ENCODE data around the gene C2orf42. TPM values are rescaled to one million over a fixed set of nuclear protein-coding genes. Genes with fewer than 3 reads are reported as not detected.
"Not testable (repeated sequence)": the region's sequence is repeated elsewhere in the genome, so short reads cannot be mapped to it uniquely, and the experiment has no call there.

The C2orf42 gene
- total and polyA plus RNA-seq, 5 donors = 4.1 to 14.4 (median 12.9) TPM

DNA sequence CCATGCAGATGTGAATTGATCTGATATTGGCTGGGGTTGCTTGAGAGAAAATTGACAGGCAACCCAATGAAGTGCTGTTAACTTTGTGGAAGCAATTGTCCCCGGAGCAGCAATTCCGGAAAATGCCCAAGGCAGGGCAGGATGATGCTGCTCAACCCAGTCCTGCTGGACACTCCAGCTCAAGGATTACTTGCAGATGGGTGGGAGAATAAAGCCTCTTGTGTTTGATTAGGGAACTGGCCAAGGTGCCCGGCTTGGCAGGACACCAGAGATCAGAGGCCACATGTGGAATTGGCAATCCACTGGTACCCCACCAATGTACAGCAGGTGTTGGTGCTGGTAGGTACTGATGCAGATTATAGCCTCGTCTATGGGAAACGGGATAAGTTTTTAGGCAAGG, 12.3 kb upstream of the C2orf42 start:
- intact Hi-C loops (cut with DNase I) = no loop called here
- 78% methylated on average over 5 of the region's 5 CpGs for WGBS

GRCh38 chr2:70202236-70202806, 11.5 kb upstream of the C2orf42 start:
- DNase-seq = no peak
- Histone ChIP-seq H3K27ac (ENCODE audit: low read length) (no peak overlapping the region), H3K4me3 (ENCODE audit: low read length) (no peak overlapping the region), H3K4me1 (ENCODE audit: control insufficient read depth, insufficient read depth, low read length) (no peaks in the 10 kb centered on the region), H3K9me3 (ENCODE audit: control insufficient read depth, low read length) (no peaks in the 10 kb centered on the region), H3K27me3 (ENCODE audit: control insufficient read depth, insufficient read depth) (no peaks in the 10 kb centered on the region)
- intact Hi-C loops (cut with DNase I) = no loop called here
- peak in 1 of 2 donors; percentile 34 for ATAC-seq
- 79% methylated on average over 9 of the region's 9 CpGs for WGBS

More for the DNA sequence above, 12.3 kb upstream of the C2orf42 start:
- DNase-seq = no peak
- Histone ChIP-seq H3K4me3 (ENCODE audit: low read length) (no peak overlapping the region), H3K27me3 (ENCODE audit: control insufficient read depth, insufficient read depth) (no peaks in the 10 kb centered on the region), H3K27ac (ENCODE audit: low read length) (no peak overlapping the region), H3K9me3 (ENCODE audit: control insufficient read depth, low read length) (no peaks in the 10 kb centered on the region), H3K4me1 (ENCODE audit: control insufficient read depth, insufficient read depth, low read length) (no peaks in the 10 kb centered on the region)
- no peak for ATAC-seq

DNA sequence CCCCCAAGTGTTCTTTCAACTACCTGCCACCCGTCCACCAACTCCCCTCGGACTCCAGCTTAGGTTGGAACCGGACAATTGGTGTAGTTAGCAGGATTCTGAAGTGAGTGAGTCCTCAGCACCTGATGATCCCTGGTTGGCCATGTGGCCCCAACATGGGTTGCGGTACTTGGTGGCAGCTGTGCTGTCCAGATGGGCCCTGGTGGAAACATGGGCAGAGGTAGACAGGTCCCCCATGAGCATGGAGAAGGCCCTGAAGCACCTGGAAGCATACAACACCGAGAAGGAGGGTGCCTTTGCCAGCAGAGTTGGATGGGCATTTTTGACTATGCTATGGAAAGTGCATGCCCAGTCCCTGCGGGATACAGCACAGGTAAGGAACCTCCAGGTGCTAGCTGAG, 11.0 kb upstream of the C2orf42 start:
- no peak overlapping the region for H3K27ac ChIP-seq (ENCODE audit: low read length)
- intact Hi-C loops (cut with DNase I) = no loop called here
- H3K27me3 ChIP-seq (ENCODE audit: control insufficient read depth, insufficient read depth) = no peaks in the 10 kb centered on the region
- 92% methylated on average over 6 of the region's 6 CpGs for WGBS
- no peaks in the 10 kb centered on the region for H3K9me3 ChIP-seq (ENCODE audit: control insufficient read depth, low read length)
- no peak overlapping the region for H3K4me3 ChIP-seq (ENCODE audit: low read length)
- no peak for DNase-seq
- no peak for ATAC-seq
- no peaks in the 10 kb centered on the region for H3K4me1 ChIP-seq (ENCODE audit: control insufficient read depth, insufficient read depth, low read length)

DNA sequence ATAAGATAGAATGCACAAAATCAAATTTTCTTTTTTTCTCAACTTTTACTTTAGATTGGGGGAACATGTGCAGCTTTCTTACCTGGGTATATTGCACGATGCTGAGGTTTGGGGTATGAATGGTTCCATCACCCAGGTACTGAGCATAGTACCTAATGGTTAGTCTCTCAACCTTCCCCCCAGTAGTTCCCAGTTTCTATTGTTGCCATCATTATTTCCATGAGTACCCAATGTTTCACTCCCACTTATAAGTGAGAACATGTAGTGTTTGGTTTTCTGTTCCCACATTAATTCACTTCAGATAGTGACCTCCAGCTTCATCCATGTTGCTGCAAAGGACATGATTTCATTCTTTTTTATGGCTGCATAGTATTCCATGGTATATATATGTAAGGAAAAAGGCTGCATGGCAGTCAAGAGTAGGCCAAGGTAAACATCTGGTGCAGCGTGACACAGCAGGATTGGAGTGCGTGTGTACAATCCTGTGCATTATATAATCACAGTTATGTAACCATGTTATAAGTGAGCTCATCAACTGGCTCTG, 10.5 kb upstream of the C2orf42 start:
- H3K9me3 ChIP-seq (ENCODE audit: control insufficient read depth, low read length) = no peaks in the 10 kb centered on the region
- WGBS = 94% methylated on average over 3 of the region's 3 CpGs
- H3K27me3 ChIP-seq (ENCODE audit: control insufficient read depth, insufficient read depth) = no peaks in the 10 kb centered on the region
- H3K4me1 ChIP-seq (ENCODE audit: control insufficient read depth, insufficient read depth, low read length) = no peaks in the 10 kb centered on the region
- intact Hi-C loops (cut with DNase I) = no loop called here
- H3K27ac ChIP-seq (ENCODE audit: low read length) = no peak overlapping the region
- no peak for ATAC-seq
- no peak overlapping the region for H3K4me3 ChIP-seq (ENCODE audit: low read length)
- no peak for DNase-seq

- Histone ChIP-seq H3K4me3 (ENCODE audit: low read length) (no peak overlapping the region), H3K9me3 (ENCODE audit: control insufficient read depth, low read length) (no peaks in the 10 kb centered on the region), H3K4me1 (ENCODE audit: control insufficient read depth, insufficient read depth, low read length) (no peaks in the 10 kb centered on the region), H3K27me3 (ENCODE audit: control insufficient read depth, insufficient read depth) (no peaks in the 10 kb centered on the region), H3K27ac (ENCODE audit: low read length) (no peak overlapping the region)
- no peak for ATAC-seq
- no peak for DNase-seq
- intact Hi-C loops (cut with DNase I) = no loop called here
- WGBS = 75% methylated on average over 4 of the region's 4 CpGs
Observed at GRCh38 chr2:70199320-70199864, 8.6 kb upstream of the C2orf42 start.

GRCh38 chr2:70192516-70192915, 1.7 kb upstream of the C2orf42 start:
- H3K9me3 ChIP-seq (ENCODE audit: control insufficient read depth, low read length) = no peaks in the 10 kb centered on the region
- no peak for ATAC-seq
- no peaks in the 10 kb centered on the region for H3K4me1 ChIP-seq (ENCODE audit: control insufficient read depth, insufficient read depth, low read length)
- intact Hi-C loops (cut with DNase I) = no loop called here
- DNase-seq = no peak
- no peak overlapping the region for H3K27ac ChIP-seq (ENCODE audit: low read length)
- H3K27me3 ChIP-seq (ENCODE audit: control insufficient read depth, insufficient read depth) = no peaks in the 10 kb centered on the region
- WGBS = 90% methylated on average over 5 of the region's 5 CpGs
- no peak overlapping the region for H3K4me3 ChIP-seq (ENCODE audit: low read length)

DNA sequence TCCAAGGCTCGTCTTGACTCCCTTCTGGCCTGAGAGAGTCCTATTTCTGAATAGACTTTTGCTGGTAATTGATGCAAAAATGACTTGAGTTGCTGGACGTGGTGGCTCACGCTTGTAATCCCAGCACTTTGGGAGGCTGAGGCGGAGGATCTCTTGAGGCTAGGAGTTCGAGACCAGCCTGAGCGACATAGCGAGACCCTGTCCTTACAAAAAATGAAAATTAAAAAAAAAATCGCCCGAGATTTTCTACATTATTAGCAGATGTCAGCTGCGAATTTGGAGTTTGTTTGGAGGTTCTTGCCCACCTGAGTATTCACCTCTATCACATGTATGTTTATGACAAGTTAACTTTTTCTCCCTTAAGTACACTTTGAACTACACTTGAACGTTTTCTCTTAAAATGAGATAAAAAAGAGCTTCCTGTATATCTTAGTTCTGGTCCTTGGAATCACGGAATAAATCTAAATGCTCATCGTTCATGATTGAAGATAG, 471 bp upstream of the C2orf42 start:
- WGBS = 71% methylated on average over 13 of the region's 13 CpGs

DNA sequence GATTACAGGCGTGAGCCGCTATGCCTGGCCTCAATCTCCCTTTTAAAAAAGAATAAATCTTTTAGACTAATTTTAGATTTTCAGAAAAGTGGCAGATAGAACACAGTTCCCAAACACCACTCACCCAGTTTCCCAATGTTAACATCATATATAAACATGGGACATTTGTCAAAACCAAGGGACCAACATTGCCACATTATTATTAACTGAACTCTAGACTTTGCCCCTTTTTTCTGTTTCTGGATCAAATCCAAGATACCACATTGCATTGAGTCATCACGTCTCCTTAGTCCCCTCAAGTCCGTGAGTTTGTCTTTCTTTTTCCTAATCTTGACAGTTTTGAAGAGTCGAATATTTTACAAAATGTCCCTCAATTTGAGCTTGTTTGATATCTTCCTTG, 2.4 kb downstream of the C2orf42 start:
- H3K9me3 ChIP-seq (ENCODE audit: control insufficient read depth, low read length) = no peaks in the 10 kb centered on the region
- DNase-seq (no peak), ATAC-seq (no peak)
- H3K27me3 ChIP-seq (ENCODE audit: control insufficient read depth, insufficient read depth) = no peaks in the 10 kb centered on the region
- no peaks in the 10 kb centered on the region for H3K4me1 ChIP-seq (ENCODE audit: control insufficient read depth, insufficient read depth, low read length)
- H3K27ac ChIP-seq (ENCODE audit: low read length) = no peak overlapping the region
- intact Hi-C loops (cut with DNase I) = no loop called here
- 71% methylated on average over 5 of the region's 5 CpGs for WGBS
- H3K4me3 ChIP-seq (ENCODE audit: low read length) = no peak overlapping the region

More for the DNA sequence above, 471 bp upstream of the C2orf42 start:
- intact Hi-C loops (cut with DNase I) = no loop called here
- no peak for ATAC-seq
- peak overlapping the region; percentile 76 for H3K27ac ChIP-seq (ENCODE audit: low read length)
- no peaks in the 10 kb centered on the region for H3K27me3 ChIP-seq (ENCODE audit: control insufficient read depth, insufficient read depth)
- no peak for DNase-seq
- no peaks in the 10 kb centered on the region for H3K9me3 ChIP-seq (ENCODE audit: control insufficient read depth, low read length)
- no peak overlapping the region for H3K4me3 ChIP-seq (ENCODE audit: low read length)
- H3K4me1 ChIP-seq (ENCODE audit: control insufficient read depth, insufficient read depth, low read length) = no peaks in the 10 kb centered on the region

GRCh38 chr2:70187170-70187569, 3.6 kb downstream of the C2orf42 start:
- DNase-seq; H3K4me3 ChIP-seq (ENCODE audit: low read length); ATAC-seq; intact Hi-C loops (cut with DNase I); H3K27me3 ChIP-seq (ENCODE audit: control insufficient read depth, insufficient read depth); H3K9me3 ChIP-seq (ENCODE audit: control insufficient read depth, low read length); H3K27ac ChIP-seq (ENCODE audit: low read length); H3K4me1 ChIP-seq (ENCODE audit: control insufficient read depth, insufficient read depth, low read length): not testable (repeated sequence)
- WGBS = 94% methylated on average over 9 of the region's 9 CpGs

DNA sequence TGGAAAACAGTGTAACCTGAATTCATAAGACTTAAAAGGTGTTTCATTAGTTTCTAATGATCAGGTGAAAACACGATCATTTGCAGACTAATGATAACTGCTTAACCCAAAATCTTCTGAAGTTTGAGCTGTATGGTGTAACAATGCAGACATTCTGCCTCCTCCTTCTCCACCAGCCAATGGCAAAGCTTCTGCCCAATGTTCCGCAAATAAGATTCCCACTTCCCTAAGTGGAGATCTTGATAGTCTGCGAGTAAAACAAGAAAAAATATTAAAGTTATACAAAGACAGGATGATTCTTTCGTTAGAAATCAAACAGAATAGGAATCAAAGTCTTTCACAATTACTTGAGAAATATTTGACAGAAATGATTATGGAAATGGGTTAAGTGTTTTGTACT, 8.1 kb downstream of the C2orf42 start:
- ATAC-seq (no peak), DNase-seq (no peak)
- Histone ChIP-seq H3K27me3 (ENCODE audit: control insufficient read depth, insufficient read depth) (no peaks in the 10 kb centered on the region), H3K4me1 (ENCODE audit: control insufficient read depth, insufficient read depth, low read length) (no peaks in the 10 kb centered on the region), H3K9me3 (ENCODE audit: control insufficient read depth, low read length) (no peaks in the 10 kb centered on the region), H3K27ac (ENCODE audit: low read length) (no peak overlapping the region), H3K4me3 (ENCODE audit: low read length) (no peak overlapping the region)
- intact Hi-C loops (cut with DNase I) = no loop called here
- WGBS = 87% methylated on average over 4 of the region's 4 CpGs

- H3K9me3 ChIP-seq (ENCODE audit: control insufficient read depth, low read length) = no peaks in the 10 kb centered on the region
- no peak overlapping the region for H3K27ac ChIP-seq (ENCODE audit: low read length)
- H3K4me1 ChIP-seq (ENCODE audit: control insufficient read depth, insufficient read depth, low read length) = no peaks in the 10 kb centered on the region
- 91% methylated on average over 16 of the region's 16 CpGs for WGBS
- intact Hi-C loops (cut with DNase I) = no loop called here
- no peaks in the 10 kb centered on the region for H3K27me3 ChIP-seq (ENCODE audit: control insufficient read depth, insufficient read depth)
- no peak for DNase-seq
- no peak overlapping the region for H3K4me3 ChIP-seq (ENCODE audit: low read length)
- no peak for ATAC-seq
Observed at GRCh38 chr2:70181363-70181956, 9.4 kb downstream of the C2orf42 start.
